MG63 (cell line): ENCODE data around the gene HEBP1. TPM values are rescaled to one million over a fixed set of nuclear protein-coding genes. Genes with fewer than 3 reads are reported as not detected.
"Not testable (repeated sequence)": the region's sequence is repeated elsewhere in the genome, so short reads cannot be mapped to it uniquely, and the experiment has no call there.

Source experiments
- DNase-seq: peaks from one replicate; pipeline ENCODE4 v3.0.0-alpha.2; 2020
- H3K27me3 ChIP-seq: fragments of 250-450 bp; sonication (Bioruptor Pico); 2 replicates; pipeline ENCODE4 v1.5.1; 2020; ENCODE audit warnings: mild to moderate bottlenecking, moderate library complexity
- H3K36me3 ChIP-seq: fragments of 250-450 bp; sonication (Bioruptor Pico); 2 replicates; pipeline ENCODE4 v1.5.1; 2020; ENCODE audit warnings: mild to moderate bottlenecking, moderate library complexity
- H3K4me3 ChIP-seq: fragments of 250-450 bp; sonication (Bioruptor Pico); 2 replicates; pipeline ENCODE4 v1.5.1; 2020; ENCODE audit warnings: mild to moderate bottlenecking, moderate library complexity
- H3K9me3 ChIP-seq: fragments of 250-450 bp; sonication (Bioruptor Pico); 2 replicates; pipeline ENCODE4 v1.5.1; 2020; ENCODE audit warnings: mild to moderate bottlenecking, moderate library complexity
- total RNA-seq: library from RNA; depleted of rRNA; stranded (reverse); fragments of >200 nt; shearing (Covaris generic); gene quantifications from 2 replicates; pipeline ENCODE4 v1.2.3, GENCODE V29; 2014; ENCODE audit warnings: low replicate concordance; rRNA removed

The HEBP1 gene
- 5.6 and 16.1 TPM in 2 replicates for total RNA-seq

DNA sequence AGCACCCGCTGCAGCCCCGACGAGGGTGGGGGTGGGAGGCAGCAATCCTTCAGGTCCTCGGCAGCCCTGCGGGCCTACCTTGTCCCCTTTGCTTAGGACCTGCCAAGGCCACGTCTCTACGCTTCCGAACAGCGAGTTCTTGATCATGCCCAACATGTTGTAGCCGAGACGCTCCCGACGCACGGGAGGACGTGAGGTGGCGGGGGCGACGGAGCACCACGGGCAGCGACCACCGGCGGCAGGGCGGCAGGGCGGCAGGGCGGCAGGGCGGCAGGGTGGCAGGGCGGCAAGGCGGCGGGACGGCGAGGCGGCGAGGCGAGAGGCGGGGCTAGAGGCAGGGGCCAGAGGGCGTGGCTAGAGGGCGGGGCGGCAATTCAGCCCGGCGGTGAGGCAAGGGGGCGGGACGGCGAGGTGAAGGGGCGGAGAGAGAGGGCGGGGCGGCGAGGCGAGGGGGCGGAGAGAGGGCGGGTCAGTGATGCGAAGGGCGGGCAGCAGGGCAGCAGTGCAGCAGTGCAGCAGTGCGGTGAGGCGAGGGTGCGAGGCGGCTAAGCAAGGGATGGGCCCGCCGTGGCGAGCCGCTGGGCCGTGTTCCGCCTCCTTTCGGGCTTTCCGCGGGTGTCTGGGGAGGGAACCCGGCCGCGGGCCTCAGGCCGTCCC lies at the start of gene HEBP1:
Gene HEBP1, minus strand, starts transcription at position 307 of the 657 bp plus-strand sequence. Its CDS starts 151 bp downstream, at position 156.
- peak; percentile 87 for DNase-seq
- no peaks in the 10 kb centered on the region; the same call in 1 of the 2 replicates for H3K36me3 ChIP-seq
- no peaks in the 10 kb centered on the region for H3K27me3 ChIP-seq
- H3K9me3 ChIP-seq, result no peaks in the 10 kb centered on the region
- peak within 1 kb of the TSS; percentile 80 for H3K4me3 ChIP-seq

- Histone ChIP-seq H3K9me3 (peaks cover 9% of the 10 kb centered on the region; the same call in 1 of the 2 replicates), H3K36me3 (no peaks in the 10 kb centered on the region; the same call in 1 of the 2 replicates), H3K27me3 (no peaks in the 10 kb centered on the region), H3K4me3 (no peak overlapping the region)
- peak; percentile 83 for DNase-seq
Observed at GRCh38 chr12:13049816-13050215, 49.8 kb upstream of the HEBP1 start.

GRCh38 chr12:13046964-13047363 lies 46.9 kb upstream of the HEBP1 start:
- H3K36me3 ChIP-seq, result no peaks in the 10 kb centered on the region; the same call in 1 of the 2 replicates
- no peaks in the 10 kb centered on the region for H3K27me3 ChIP-seq
- no peak for DNase-seq
- H3K4me3 ChIP-seq, result no peak overlapping the region
- no peaks in the 10 kb centered on the region for H3K9me3 ChIP-seq

DNA sequence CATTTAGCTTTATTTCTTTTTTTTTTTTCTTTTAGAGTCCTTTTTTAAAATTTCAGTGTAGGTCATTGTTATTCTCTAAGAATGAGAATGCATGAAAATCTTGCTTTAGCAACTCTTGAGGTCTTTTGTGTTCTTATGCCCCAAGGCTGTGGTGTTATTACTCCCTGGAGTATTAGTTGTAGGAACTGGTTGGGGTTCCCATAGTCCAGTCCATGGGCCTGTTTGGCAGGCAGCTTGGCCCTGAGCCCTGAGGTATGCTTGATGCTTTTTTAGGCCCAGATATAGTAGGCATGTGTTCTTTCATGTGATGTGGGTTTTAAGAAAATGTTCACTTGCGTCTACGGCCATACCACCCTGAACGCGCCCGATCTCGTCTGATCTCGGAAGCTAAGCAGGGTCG lies 45.8 kb upstream of the HEBP1 start:
- no peak for DNase-seq
- Histone ChIP-seq H3K9me3 (no peaks in the 10 kb centered on the region), H3K36me3 (no peaks in the 10 kb centered on the region), H3K4me3 (no peak overlapping the region), H3K27me3 (no peaks in the 10 kb centered on the region)

DNA sequence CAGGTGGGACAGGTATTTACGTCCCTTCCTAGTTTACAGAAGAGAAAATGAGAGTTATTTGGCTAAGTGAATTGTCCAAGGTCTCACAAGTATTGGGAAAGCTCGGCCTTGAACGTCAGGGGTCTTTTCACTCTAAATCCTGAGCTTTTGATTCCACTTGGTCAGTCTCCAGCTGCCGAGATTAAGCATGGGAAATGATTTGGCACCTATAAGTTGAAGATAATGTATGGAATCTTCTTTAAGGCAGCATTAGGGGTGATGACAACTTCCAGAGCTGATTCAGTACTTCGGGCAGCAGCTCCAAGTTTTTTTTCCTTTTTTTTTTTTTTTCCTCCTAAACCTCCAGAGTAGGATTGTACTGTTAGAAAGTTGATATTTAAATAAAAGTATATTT lies 44.8 kb upstream of the HEBP1 start:
- no peak for DNase-seq
- peak overlapping the region; percentile 95 for H3K4me3 ChIP-seq

GRCh38 chr12:13044002-13044905 lies 44.2 kb upstream of the HEBP1 start, which contains the start of gene FAM234B:
FAM234B (plus strand) TSS chr12:13044381; CDS start chr12:13044404, 23 bp downstream.
- H3K4me3 ChIP-seq, result peak within 1 kb of the TSS; percentile 95
- no peaks in the 10 kb centered on the region for H3K9me3 ChIP-seq
- DNase-seq, result peak; percentile 75
- H3K27me3 ChIP-seq, result no peaks in the 10 kb centered on the region
- H3K36me3 ChIP-seq, result no peaks in the 10 kb centered on the region

More for the DNA sequence above, 44.8 kb upstream of the HEBP1 start:
- no peaks in the 10 kb centered on the region for H3K27me3 ChIP-seq
- H3K9me3 ChIP-seq, result no peaks in the 10 kb centered on the region
- no peaks in the 10 kb centered on the region for H3K36me3 ChIP-seq

DNA sequence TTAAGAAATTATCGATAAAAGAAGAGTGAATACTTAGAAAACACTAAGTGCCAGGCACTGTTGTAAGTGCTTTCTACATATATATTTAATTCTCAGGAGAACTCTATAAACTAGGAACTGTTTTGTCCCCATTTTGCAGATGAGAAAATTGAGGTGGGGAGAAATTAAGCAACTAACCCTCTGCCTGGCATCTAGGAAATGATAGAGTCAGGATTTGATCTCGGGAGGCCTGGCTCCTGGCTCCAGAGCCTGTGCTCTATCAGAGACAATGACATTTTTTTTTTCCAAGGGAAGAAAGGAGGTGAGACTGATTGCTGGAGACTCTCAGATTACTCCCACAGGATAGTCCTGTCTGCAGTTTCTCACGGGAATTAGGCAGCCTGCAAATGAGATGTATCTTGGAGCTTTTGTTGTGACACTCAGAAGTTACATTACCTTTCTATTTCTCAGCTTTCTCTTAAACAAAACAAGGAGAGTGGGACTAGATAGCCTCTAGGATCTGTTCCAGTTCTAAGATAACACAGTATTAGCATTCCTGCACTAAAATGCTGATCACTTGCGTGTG lies 42.7 kb upstream of the HEBP1 start:
- Histone ChIP-seq H3K9me3 (no peaks in the 10 kb centered on the region), H3K36me3 (no peaks in the 10 kb centered on the region), H3K4me3 (no peak overlapping the region), H3K27me3 (no peaks in the 10 kb centered on the region)
- no peak for DNase-seq

GRCh38 chr12:13041224-13041623 lies 41.2 kb upstream of the HEBP1 start:
- DNase-seq, result no peak
- H3K4me3 ChIP-seq, result no peak overlapping the region
- H3K9me3 ChIP-seq, result no peaks in the 10 kb centered on the region
- no peaks in the 10 kb centered on the region for H3K36me3 ChIP-seq
- H3K27me3 ChIP-seq, result no peaks in the 10 kb centered on the region

- H3K4me3 ChIP-seq, result no peak overlapping the region
- no peak for DNase-seq
- H3K9me3 ChIP-seq, result no peaks in the 10 kb centered on the region
- H3K36me3 ChIP-seq, result no peaks in the 10 kb centered on the region
- no peaks in the 10 kb centered on the region for H3K27me3 ChIP-seq
Observed at GRCh38 chr12:13039328-13039956, 39.4 kb upstream of the HEBP1 start.

DNA sequence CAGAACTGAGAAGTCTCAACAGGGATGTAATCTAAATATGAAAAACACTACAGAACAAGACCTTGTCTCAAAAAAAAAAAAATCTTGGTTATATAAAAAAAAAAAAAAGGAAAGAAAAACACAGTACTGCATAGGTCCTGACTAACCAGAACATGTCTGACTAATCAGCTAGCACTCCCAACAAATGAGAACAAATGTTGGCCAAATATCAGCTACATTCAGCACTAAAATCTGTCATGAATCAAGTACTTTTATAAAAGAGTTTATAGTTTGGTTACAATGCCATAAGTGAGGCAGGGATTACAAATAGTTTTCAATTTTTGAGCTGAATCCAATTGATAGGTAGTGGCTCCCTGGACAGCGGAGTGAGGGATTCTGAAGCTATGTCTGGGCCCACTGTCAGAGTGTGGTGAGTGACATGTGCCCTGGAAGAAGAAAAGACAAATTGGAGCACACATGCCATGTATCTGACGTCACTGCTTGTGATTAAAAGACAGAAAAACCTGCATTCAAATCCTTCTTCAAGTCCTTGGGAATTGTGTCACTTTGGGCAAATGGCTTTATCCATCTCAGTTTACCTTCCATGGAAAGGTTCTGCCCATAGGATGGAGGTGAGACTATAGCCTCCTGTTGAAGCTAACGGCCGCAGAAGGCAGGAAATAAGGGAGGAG lies 38.6 kb upstream of the HEBP1 start:
- DNase-seq, result no peak
- Histone ChIP-seq H3K27me3 (no peaks in the 10 kb centered on the region), H3K36me3 (no peaks in the 10 kb centered on the region), H3K4me3 (no peak overlapping the region), H3K9me3 (no peaks in the 10 kb centered on the region)

GRCh38 chr12:13036881-13037280 lies 36.8 kb upstream of the HEBP1 start:
- DNase-seq, result no peak
- H3K27me3 ChIP-seq, result no peaks in the 10 kb centered on the region
- H3K36me3 ChIP-seq, result no peaks in the 10 kb centered on the region
- H3K9me3 ChIP-seq, result no peaks in the 10 kb centered on the region
- no peak overlapping the region for H3K4me3 ChIP-seq

GRCh38 chr12:13035335-13035734 lies 35.3 kb upstream of the HEBP1 start:
- not testable (repeated sequence) for H3K36me3 ChIP-seq, H3K9me3 ChIP-seq, H3K27me3 ChIP-seq, DNase-seq, H3K4me3 ChIP-seq

- Histone ChIP-seq H3K9me3 (no peaks in the 10 kb centered on the region), H3K36me3 (no peaks in the 10 kb centered on the region), H3K4me3 (no peak overlapping the region), H3K27me3 (no peaks in the 10 kb centered on the region)
- DNase-seq, result no peak
Observed at GRCh38 chr12:13033476-13033875, 33.4 kb upstream of the HEBP1 start.

GRCh38 chr12:13032164-13032563 lies 32.1 kb upstream of the HEBP1 start:
- H3K4me3 ChIP-seq, result no peak overlapping the region
- no peaks in the 10 kb centered on the region for H3K36me3 ChIP-seq
- H3K27me3 ChIP-seq, result no peaks in the 10 kb centered on the region
- no peaks in the 10 kb centered on the region for H3K9me3 ChIP-seq
- DNase-seq, result no peak

- DNase-seq, result no peak
- H3K27me3 ChIP-seq, result no peaks in the 10 kb centered on the region
- H3K9me3 ChIP-seq, result no peaks in the 10 kb centered on the region
Observed at GRCh38 chr12:13030541-13031291, 30.7 kb upstream of the HEBP1 start.

More at GRCh38 chr12:13030541-13031291, 30.7 kb upstream of the HEBP1 start:
- no peak overlapping the region for H3K4me3 ChIP-seq
- H3K36me3 ChIP-seq, result no peaks in the 10 kb centered on the region
